A673 (cell line): Measurements from ENCODE around the gene PDE10A. TPM values are rescaled to one million over a fixed set of nuclear protein-coding genes. Genes with fewer than 3 reads are reported as not detected.

Experiments used
- BruUV-seq: library from RNA; stranded (reverse); fragments of 400-500 nt; replicated peaks from 2 replicates; lab custom pipeline; 2021; lab: Mats Ljungman, UMichigan
- CTCF ChIA-PET: fragments of 300-600 bp; sonication (Branson Sonifier 250); formaldehyde crosslinking; loops from one replicate; lab custom pipeline; 2022; ENCODE audit warnings: antibody characterized with exemption; lab: Charles Lee
- POLR2A ChIA-PET: fragments of 300-600 bp; sonication (Branson Sonifier 250); formaldehyde crosslinking; loops from one replicate; lab custom pipeline; 2022; ENCODE audit warnings: antibody characterized with exemption; ENCODE audit not compliant: low non-redundant PET; lab: Charles Lee
- DNase-seq: peaks from one replicate; pipeline ENCODE4 v3.0.0-alpha.2; 2015; ENCODE audit warnings: low spot score
- H3K27ac ChIP-seq: fragments of 200-600 bp; sonication (generic); 2 replicates; pipeline ENCODE4 v1.5.1; 2016; ENCODE audit warnings: mixed run types, low read depth, mild to moderate bottlenecking, mixed read lengths, antibody characterized with exemption, low read length; ENCODE audit not compliant: poor library complexity, severe bottlenecking
- H3K27me3 ChIP-seq: fragments of 200-600 bp; sonication (generic); replicated peaks from 2 replicates; pipeline ENCODE4 v1.6.1; 2017; ENCODE audit warnings: mixed run types, low read depth, mild to moderate bottlenecking, mixed read lengths, antibody characterized with exemption, low read length; ENCODE audit not compliant: insufficient read depth, poor library complexity
- H3K36me3 ChIP-seq: fragments of 200-600 bp; sonication (generic); 2 replicates; pipeline ENCODE4 v1.6.1; 2016; ENCODE audit warnings: mixed run types, mild to moderate bottlenecking, mixed read lengths, antibody characterized with exemption, low read length; ENCODE audit not compliant: insufficient read depth, poor library complexity, severe bottlenecking
- H3K4me1 ChIP-seq: fragments of 200-600 bp; sonication (generic); 2 replicates; pipeline ENCODE4 v1.6.1; 2017; ENCODE audit warnings: mixed run types, mild to moderate bottlenecking, mixed read lengths, antibody characterized with exemption, low read length; ENCODE audit not compliant: insufficient read depth, poor library complexity, severe bottlenecking
- H3K4me3 ChIP-seq: fragments of 200-600 bp; sonication (generic); 2 replicates; pipeline ENCODE4 v1.5.1; 2016; ENCODE audit warnings: low read depth, mixed run types, mild to moderate bottlenecking, mixed read lengths, low read length; ENCODE audit not compliant: poor library complexity, severe bottlenecking
- H3K9me3 ChIP-seq: fragments of 200-600 bp; sonication (generic); 2 replicates; pipeline ENCODE4 v1.6.1; 2016; ENCODE audit warnings: mixed run types, low read depth, mild to moderate bottlenecking, mixed read lengths, antibody characterized with exemption, low read length; ENCODE audit not compliant: poor library complexity, severe bottlenecking
- EZH2 ChIP-seq: fragments of 200-600 bp; sonication (generic); IDR thresholded peaks from 2 replicates; pipeline ENCODE4 v1.6.1; 2017; ENCODE audit warnings: borderline replicate concordance, low read depth, mild to moderate bottlenecking, mixed read lengths, antibody characterized with exemption, low read length; ENCODE audit not compliant: poor library complexity, severe bottlenecking
- intact Hi-C: fragments of 100-400 bp; cut with micrococcal nuclease; formaldehyde crosslinking; loops from one replicate; pipeline ENCODE4 v1.10.0; 2022; ENCODE audit not compliant: unreplicated experiment
- total RNA-seq: library from RNA; stranded (reverse); gene quantifications from 2 replicates; pipeline ENCODE4 v1.2.3, GENCODE V29; 2021
- TF ChIP-seq, protein P1 (sequence below): fragments of 300-800, 200-600 bp; sonication (generic); conservative IDR thresholded peaks from 2 replicates; pipeline ENCODE4 v1.5.1; 2017; ENCODE audit warnings: low read depth, mild to moderate bottlenecking, antibody characterized with exemption, low read length, moderate library complexity, mixed read lengths

PDE10A gene
- total RNA-seq, 1 experiment from 2014 or later, result 2.3 TPM

DNA sequence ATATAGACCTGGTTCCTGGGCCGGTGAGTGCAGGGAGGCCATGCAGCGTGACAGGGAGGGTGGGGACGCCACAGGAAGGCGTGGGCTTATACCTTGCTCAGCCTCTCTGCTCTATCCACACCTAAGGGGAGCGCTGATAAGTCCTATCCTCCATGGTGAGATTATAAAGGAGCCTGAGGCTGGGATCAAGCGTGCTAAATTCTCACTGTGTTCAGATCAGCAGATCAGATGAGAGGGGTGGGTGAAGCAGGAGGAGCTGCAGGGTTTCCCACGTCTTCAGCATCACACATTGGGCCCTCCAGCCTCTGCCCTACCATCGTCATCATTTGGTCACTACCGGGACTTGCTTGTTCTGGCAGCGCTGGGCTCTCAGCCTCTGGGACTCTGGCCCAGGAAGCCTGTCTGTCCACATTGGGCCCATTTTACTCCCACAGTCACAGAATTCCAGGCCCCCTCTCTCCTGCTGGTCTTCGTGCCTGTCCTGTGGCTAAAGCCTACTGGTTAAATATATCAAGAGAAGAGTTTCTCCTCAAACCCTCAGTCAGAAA is 29.1 kb upstream of the PDE10A start:
- DNase-seq, result no peak
- Histone ChIP-seq H3K9me3 (no peaks in the 10 kb centered on the region), H3K27me3 (no peaks in the 10 kb centered on the region), H3K4me3 (no peak overlapping the region), H3K4me1 (no peaks in the 10 kb centered on the region), H3K36me3 (no peaks in the 10 kb centered on the region), H3K27ac (no peak overlapping the region)
- no TSS peak for BruUV-seq
- TF ChIP-seq, protein P1, sequence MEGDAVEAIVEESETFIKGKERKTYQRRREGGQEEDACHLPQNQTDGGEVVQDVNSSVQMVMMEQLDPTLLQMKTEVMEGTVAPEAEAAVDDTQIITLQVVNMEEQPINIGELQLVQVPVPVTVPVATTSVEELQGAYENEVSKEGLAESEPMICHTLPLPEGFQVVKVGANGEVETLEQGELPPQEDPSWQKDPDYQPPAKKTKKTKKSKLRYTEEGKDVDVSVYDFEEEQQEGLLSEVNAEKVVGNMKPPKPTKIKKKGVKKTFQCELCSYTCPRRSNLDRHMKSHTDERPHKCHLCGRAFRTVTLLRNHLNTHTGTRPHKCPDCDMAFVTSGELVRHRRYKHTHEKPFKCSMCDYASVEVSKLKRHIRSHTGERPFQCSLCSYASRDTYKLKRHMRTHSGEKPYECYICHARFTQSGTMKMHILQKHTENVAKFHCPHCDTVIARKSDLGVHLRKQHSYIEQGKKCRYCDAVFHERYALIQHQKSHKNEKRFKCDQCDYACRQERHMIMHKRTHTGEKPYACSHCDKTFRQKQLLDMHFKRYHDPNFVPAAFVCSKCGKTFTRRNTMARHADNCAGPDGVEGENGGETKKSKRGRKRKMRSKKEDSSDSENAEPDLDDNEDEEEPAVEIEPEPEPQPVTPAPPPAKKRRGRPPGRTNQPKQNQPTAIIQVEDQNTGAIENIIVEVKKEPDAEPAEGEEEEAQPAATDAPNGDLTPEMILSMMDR, result no peak
- TF ChIP-seq EZH2, result no peak
- POLR2A ChIA-PET, result no interaction called here
- intact Hi-C loops, result no loop called here
- CTCF ChIA-PET, result no interaction called here

DNA sequence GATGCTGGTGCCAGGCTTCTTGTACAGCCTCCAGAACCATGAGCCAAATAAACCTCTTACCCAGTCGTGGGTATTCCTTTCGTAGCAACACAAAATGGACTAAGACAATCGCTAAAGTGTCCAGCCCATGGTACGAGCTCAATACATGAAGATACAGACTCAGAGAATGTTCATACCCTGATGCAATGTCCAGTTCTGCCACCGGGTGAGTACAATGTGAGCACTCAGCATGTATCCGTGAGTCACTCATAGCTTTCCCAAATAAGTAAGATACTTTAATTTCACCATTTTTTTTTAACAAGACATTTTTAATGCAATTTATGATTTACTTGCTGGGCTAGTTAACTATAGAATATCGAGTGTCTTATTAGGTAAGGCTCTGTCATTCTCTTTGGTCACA is 26.7 kb upstream of the PDE10A start:
- no peak for TF ChIP-seq EZH2
- TF ChIP-seq, protein P1, result no peak
- Histone ChIP-seq H3K4me1 (no peaks in the 10 kb centered on the region), H3K9me3 (no peaks in the 10 kb centered on the region), H3K4me3 (no peak overlapping the region), H3K27ac (no peak overlapping the region), H3K36me3 (no peaks in the 10 kb centered on the region), H3K27me3 (peaks cover 7% of the 10 kb centered on the region)
- DNase-seq, result no peak
- BruUV-seq, result no TSS peak
- intact Hi-C loops, result no loop called here
- ChIA-PET POLR2A (no interaction called here), CTCF (no interaction called here)

DNA sequence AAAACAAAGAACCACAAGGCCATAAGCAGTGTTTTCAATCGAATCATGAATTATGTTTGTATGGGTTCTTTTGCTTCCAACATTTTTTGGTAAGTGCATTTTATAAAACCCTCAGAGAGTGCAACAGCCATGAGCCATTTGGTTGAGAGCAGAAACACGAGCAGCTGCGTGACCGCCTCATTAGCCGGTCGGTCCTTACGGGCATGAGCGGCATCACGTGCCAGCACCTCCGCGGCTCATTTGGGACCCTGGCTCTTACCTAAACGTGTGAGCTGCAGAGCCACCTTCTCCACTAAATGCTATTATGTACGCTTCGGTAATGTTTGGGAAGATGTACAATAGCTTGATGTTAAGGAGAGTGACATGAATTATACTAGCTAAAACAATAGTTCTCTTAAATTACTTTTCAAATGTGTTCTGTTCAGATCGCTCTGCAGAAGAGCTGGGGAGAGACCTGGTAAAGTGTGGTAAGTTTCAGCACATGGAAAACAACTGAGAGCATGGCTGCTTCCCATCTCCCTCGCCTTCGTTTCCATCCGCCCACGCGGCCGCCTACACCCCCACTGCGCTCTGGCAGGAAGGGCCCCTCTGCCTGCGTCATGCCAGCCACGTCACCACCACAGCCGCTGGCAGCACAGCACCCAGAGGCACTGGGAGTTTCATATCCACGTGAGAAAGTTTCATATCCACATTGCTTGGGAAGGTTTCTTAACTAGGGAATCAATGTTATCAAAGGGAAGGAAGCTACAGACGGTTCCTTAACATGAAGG is 23.7 kb upstream of the PDE10A start:
- peak; percentile 30 for DNase-seq
- POLR2A ChIA-PET, result no interaction called here
- Histone ChIP-seq H3K9me3 (no peaks in the 10 kb centered on the region), H3K36me3 (no peaks in the 10 kb centered on the region), H3K4me3 (no peak overlapping the region), H3K4me1 (no peaks in the 10 kb centered on the region), H3K27ac (no peak overlapping the region), H3K27me3 (peaks cover 7% of the 10 kb centered on the region)
- TF ChIP-seq EZH2, result no peak
- TF ChIP-seq, protein P1, result no peak
- no TSS peak for BruUV-seq
- intact Hi-C loops, result no loop called here
- CTCF ChIA-PET, result no interaction called here
